Measurements from ENCODE around the gene PRIMA1. TPM values are rescaled to one million over a fixed set of nuclear protein-coding genes. Genes with fewer than 3 reads are reported as not detected.

PRIMA1 gene
- total RNA-seq, 4 donors from 2014 or later, result 2.6 to 9.0 (median 4.1) TPM

DNA sequence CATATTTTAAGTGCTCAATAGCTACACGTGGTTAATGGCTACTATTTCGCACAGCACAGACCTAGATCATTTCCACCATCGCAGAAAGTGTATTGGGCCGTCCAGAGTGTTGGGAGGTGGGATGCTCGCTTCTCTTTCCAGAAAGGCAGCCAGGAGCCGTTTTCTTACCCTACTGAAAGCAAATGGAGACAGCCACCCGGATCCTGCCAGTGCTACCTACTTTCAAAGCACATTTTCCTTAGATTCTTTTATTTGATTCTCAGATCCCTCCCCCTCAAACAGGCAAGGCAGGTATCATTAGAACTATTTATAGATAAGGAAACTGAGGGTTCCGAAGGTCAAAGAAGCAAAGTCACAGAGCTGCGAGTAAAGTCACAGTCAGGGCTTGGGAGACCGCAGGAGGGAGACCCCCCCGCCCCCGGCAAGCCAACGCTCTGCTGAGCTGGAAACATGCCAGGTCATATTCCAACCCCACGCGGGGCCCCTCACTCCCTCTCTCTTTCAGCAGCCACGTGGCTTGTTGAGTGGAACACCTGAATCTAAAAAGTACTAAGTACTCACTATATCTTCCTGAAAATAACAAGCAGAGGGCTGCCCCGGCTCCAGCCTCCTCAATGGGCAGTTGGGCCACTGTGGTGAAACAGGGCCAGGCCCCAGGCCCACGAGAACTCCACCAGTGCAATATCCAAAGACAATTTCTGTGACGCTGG, 36.2 kb downstream of the PRIMA1 start:
- no peak for TF ChIP-seq POLR2A (IDR thresholded peaks at IDR 0.05)
- TF ChIP-seq, protein P1, sequence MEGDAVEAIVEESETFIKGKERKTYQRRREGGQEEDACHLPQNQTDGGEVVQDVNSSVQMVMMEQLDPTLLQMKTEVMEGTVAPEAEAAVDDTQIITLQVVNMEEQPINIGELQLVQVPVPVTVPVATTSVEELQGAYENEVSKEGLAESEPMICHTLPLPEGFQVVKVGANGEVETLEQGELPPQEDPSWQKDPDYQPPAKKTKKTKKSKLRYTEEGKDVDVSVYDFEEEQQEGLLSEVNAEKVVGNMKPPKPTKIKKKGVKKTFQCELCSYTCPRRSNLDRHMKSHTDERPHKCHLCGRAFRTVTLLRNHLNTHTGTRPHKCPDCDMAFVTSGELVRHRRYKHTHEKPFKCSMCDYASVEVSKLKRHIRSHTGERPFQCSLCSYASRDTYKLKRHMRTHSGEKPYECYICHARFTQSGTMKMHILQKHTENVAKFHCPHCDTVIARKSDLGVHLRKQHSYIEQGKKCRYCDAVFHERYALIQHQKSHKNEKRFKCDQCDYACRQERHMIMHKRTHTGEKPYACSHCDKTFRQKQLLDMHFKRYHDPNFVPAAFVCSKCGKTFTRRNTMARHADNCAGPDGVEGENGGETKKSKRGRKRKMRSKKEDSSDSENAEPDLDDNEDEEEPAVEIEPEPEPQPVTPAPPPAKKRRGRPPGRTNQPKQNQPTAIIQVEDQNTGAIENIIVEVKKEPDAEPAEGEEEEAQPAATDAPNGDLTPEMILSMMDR (IDR thresholded peaks at IDR 0.05), result no peak
- DNase-seq (ENCODE audit: low spot score in 2 of 2), result no peak
- no peak overlapping the region for H3K4me3 ChIP-seq (ENCODE audit: low read depth, poor library complexity, severe bottlenecking)
- intact Hi-C loops (cut with DNase I; ENCODE audit: low total_unique reads), result no loop called here
- WGBS, 2 donors, result 62 to 66% methylated on average over 19 of the region's 19 CpGs

DNA sequence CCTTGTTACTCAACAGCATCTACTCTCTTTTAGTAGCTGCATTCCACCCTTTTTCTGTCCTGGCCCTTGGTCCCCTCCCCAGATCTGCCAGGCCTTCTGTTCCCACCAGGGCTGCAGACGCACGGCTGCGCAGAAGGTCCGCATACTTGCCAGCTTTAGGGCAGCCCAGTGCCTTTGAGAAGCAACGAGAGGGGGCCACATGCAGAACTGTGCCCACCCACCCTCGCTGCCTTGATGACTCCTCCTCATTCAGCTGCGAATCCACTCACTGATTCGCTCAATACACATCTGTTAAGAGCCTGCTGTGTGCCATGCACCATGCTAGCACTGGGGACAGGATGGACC, 39.2 kb downstream of the PRIMA1 start:
- WGBS, 2 donors, result 94 to 96% methylated on average over 8 of the region's 8 CpGs
- intact Hi-C loops (cut with DNase I; ENCODE audit: low total_unique reads), result no loop called here
- TF ChIP-seq, protein P1 (IDR thresholded peaks at IDR 0.05), result no peak
- no peak for TF ChIP-seq POLR2A (IDR thresholded peaks at IDR 0.05)
- H3K4me3 ChIP-seq (ENCODE audit: low read depth, poor library complexity, severe bottlenecking), result no peak overlapping the region
- DNase-seq (ENCODE audit: low spot score in 2 of 2), result no peak

DNA sequence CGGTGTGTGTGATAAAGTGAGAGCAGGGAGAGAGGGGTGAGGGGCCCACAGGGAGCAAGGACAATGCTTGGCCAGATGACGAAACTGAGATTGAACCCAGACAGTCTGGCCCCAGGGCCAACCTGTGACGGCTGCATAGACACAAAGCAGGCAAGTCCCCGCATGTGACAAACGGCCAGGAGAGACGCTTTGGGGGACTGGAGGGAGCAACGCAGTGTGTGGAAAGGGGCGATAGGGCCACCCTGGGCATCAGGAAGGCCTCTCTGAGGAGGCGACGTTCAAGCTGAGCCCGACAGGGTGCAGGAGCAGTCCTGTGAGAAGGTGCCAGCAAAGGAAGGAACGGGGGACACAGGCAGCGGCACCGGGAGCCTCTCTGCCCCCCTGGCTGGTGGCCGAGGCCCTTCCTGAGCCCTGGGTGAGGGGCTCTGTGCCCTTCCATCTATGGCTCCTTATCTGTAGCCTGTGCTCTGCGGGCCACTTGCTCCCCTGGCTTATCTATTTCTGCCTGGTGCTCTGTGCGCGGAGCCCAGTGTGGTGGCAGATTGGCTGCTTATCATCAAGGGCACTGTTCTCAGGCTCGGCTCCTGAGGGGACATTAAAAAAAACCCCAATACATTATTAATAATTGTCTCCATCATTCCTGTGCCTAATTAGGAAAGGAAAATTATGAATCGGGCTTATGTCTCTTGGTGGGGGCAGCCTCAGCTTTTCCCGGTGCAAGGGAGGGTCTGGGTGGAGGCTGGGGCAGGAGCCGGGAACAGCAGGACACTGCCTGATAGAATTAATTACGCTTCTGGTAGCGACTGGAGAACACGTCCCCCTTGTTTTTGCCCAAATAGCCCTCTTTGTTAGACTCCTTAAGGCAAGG, 39.8 kb downstream of the PRIMA1 start:
- DNase-seq (ENCODE audit: low spot score in 2 of 2), result no peak
- intact Hi-C loops (cut with DNase I; ENCODE audit: low total_unique reads), result no loop called here
- H3K4me3 ChIP-seq (ENCODE audit: low read depth, poor library complexity, severe bottlenecking), result no peak overlapping the region
- WGBS, 2 donors, result 70 to 79% methylated on average over 23 to 25 of the region's 25 CpGs
- TF ChIP-seq POLR2A (IDR thresholded peaks at IDR 0.05), result no peak
- TF ChIP-seq, protein P1 (IDR thresholded peaks at IDR 0.05), result no peak

DNA sequence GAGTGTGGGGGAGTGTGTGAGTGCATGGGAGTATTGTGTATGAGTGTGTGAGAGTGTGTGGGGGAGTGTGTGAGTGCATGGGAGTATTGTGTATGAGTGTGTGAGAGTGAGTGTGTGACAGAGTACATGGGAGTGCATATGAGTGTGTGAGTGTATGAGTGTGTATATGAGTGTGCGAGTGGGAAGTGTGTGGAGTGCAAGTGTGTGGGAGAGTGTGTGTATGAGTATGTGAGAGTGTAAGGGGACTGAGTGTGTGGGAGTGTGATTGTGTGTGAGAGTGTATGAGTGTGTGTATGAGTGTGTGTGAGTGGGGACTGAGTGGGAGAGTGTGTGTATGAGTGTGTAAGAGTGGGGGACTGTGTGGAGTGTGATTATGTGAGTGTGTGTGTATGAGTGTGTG, 40.7 kb downstream of the PRIMA1 start:
- intact Hi-C loops (cut with DNase I; ENCODE audit: low total_unique reads), result no loop called here
- H3K4me3 ChIP-seq (ENCODE audit: low read depth, poor library complexity, severe bottlenecking), result no peak overlapping the region
- WGBS, 2 donors, result 91 to 100% methylated on average over 1 of the region's 1 CpG
- no peak for DNase-seq (ENCODE audit: low spot score in 2 of 2)
- TF ChIP-seq, protein P1 (IDR thresholded peaks at IDR 0.05), result no peak
- no peak for TF ChIP-seq POLR2A (IDR thresholded peaks at IDR 0.05)

GRCh38 chr14:93747102-93747501, 41.2 kb downstream of the PRIMA1 start:
- no peak overlapping the region for H3K4me3 ChIP-seq (ENCODE audit: low read depth, poor library complexity, severe bottlenecking)
- TF ChIP-seq POLR2A (IDR thresholded peaks at IDR 0.05), result no peak
- TF ChIP-seq, protein P1 (IDR thresholded peaks at IDR 0.05), result no peak
- 78 to 83% methylated on average over 15 of the region's 15 CpGs for WGBS, 2 donors
- intact Hi-C loops (cut with DNase I; ENCODE audit: low total_unique reads), result no loop called here
- DNase-seq (ENCODE audit: low spot score in 2 of 2), result no peak
